Breast epithelium (tissue), 3 donors: ENCODE results near the gene VAPB.

Source experiments
- POLR2A ChIP-seq: fragments of 450-650 bp; IDR thresholded peaks from one replicate; pipeline ENCODE4 v1.6.1; 2016; ENCODE audit warnings: antibody characterized with exemption, mild to moderate bottlenecking, moderate library complexity
- POLR2AphosphoS5 ChIP-seq, 3 donors: sonication (generic); formaldehyde crosslinking; IDR thresholded peaks; one replicate each; pipeline ENCODE4 v1.6.1; 2017; ENCODE audit warnings: antibody characterized with exemption in 3 of 3
- TF ChIP-seq, protein P1 (sequence below), 3 donors: fragments of 450-650 bp; IDR thresholded peaks; one replicate each; pipeline ENCODE4 v1.5.1; 2016 to 2017; ENCODE audit warnings: antibody characterized with exemption in 3 of 3, mild to moderate bottlenecking in 3 of 3, moderate library complexity in 3 of 3

DNA sequence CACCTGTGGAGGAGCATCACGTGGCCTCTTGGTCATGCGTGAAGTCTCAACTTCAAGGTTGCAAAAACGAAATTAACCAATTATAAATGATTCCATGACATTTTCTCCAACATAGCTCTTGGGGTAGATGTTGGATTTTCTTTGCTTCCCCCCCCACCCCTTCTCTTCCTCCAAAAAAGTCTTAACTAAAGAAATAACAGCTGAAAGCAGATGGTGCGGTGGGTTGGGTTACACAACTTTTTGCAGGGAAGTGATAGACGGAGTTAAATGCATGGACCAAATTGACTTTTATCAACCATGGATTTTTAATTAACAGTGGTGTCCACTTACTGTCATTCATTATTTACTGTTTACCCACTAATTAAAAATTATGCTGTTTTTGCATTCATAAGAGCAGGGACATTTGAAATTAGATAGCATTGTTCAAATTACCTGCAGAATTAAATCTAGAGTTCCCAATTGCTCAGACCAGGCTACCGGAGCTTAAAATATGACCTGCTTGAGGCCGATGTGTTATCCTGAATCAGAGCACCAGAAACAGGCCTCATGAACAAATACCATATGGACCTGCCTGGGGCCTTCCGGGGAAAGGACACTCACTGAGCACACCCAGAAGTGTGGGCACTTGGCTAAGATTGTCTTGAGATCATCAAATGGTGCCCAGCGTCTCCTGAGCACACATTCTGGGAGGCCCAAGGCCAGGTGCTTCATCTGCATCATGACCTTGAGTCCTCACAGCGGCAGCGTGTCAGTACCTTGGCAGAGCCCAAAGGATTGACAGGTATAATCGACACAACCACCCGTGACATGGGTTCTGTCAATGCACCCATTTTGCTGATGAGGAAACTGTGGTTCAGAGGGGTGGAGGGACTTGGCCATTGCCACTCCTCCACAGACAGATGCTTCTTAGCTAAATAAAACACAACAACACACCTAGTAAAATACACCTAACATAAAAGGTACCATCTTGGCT, 84.7 kb downstream of the VAPB start:
- TF ChIP-seq, protein P1, sequence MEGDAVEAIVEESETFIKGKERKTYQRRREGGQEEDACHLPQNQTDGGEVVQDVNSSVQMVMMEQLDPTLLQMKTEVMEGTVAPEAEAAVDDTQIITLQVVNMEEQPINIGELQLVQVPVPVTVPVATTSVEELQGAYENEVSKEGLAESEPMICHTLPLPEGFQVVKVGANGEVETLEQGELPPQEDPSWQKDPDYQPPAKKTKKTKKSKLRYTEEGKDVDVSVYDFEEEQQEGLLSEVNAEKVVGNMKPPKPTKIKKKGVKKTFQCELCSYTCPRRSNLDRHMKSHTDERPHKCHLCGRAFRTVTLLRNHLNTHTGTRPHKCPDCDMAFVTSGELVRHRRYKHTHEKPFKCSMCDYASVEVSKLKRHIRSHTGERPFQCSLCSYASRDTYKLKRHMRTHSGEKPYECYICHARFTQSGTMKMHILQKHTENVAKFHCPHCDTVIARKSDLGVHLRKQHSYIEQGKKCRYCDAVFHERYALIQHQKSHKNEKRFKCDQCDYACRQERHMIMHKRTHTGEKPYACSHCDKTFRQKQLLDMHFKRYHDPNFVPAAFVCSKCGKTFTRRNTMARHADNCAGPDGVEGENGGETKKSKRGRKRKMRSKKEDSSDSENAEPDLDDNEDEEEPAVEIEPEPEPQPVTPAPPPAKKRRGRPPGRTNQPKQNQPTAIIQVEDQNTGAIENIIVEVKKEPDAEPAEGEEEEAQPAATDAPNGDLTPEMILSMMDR (IDR thresholded peaks at IDR 0.05), result no peak
- TF ChIP-seq POLR2A (no peak), POLR2AphosphoS5 (IDR thresholded peaks at IDR 0.05) (no peak)
